Urothelium cell line (cell line): ENCODE results near the gene OPTC.

Experiments used
- DNase-seq: peaks from one replicate; pipeline ENCODE4 v3.0.0; 2011; ENCODE audit warnings: low spot score, mixed read lengths
- FAIRE-seq: peaks from 2 replicates; lab custom pipeline; 2011; peaks lifted over from hg19 to GRCh38; lab: Jason Lieb, UNC

Gene OPTC

DNA sequence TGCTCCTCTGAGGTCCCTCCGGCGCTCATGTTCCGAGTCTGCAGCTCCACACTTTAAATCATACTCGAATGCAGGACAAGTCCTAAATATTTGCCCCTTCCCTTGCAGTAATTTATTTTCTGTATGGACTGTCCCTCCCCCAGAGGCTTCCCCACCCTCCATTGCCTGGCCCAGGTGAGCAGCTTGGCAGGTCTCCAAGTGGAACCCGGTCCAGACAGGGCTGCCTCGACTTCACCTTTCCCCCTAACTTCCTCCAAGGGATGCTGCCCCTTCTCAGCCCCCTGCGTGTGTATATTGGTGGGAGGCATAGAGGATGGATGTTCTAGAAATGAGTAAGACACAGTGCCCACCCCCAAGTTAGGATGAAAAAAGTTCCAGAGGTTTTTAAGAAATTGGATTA is 5.4 kb upstream of the OPTC start:
- FAIRE-seq: no peak
- no peak for DNase-seq

DNA sequence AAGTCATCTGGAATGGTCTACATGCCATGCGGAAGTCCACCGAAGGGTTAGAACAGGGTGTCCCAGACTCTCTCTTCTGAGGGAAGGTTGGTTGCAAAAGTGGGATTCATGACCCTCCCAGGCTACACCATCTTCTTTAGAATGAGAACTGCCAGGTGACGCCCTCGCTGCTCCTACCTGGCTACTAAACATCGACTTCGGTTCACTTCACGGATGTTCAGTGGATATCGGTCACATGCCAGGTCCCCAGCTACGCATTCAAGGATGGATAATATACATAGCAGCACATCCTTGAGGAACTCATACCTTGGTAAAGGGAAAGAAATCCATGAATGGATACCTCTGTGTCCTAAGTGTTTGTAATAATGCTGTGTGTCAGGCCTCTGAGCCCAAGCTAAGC is 3.3 kb upstream of the OPTC start:
- FAIRE-seq (no peak), DNase-seq (no peak)

DNA sequence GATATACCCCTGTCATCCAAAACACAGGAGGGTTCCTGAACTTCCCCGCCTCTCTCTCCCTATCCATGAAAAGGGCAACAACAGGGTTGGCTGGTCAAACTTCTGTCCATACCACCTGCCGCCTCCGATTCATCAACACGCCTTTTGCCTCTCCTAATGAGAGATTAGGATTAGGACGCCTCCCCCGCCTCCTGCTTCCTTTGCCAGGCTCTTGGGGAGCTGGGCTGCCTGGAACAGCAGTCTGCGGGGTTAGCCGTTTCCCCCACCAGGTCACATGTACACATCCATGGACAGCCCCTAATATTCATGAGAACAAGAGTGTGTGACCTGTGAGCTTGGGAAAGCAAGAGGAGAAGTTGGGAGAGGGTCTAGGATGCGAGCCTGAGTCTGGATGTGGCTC is 2.3 kb upstream of the OPTC start:
- FAIRE-seq: no peak

DNA sequence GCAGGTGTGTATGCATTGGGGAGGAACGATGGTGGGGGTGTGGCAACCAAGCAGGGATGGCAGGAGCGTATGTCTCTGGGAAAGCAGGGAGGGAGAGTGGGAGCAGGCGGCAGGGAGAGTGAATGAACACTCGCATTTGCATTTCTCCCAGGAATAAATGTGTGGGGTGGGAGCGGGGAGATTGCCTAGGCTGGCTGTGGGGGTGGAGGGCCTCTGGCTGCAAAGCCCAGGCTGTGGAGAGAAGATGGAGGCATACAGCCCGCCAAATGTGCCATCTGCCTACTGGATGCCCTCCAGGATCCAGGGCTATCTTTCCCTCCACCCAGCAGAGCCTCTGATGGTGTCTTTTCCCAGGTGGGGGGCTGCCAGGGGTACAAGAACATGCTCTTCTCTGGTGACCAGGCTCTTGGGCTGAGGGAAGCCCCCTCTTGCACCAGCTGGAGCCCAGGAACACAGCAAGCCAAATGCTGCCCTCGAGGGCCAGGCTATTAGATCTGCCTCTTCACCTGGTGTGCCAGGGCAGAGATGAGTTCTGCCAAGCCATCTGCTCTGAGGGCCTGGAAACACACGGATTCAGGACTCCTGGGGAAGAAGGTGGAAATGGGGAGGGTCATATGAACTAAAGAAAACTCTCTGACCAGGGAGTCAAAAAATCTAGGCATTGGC is 1.7 kb upstream of the OPTC start:
- DNase-seq: no peak
- FAIRE-seq: no peak

More for the DNA sequence above, 2.3 kb upstream of the OPTC start:
- no peak for DNase-seq

DNA sequence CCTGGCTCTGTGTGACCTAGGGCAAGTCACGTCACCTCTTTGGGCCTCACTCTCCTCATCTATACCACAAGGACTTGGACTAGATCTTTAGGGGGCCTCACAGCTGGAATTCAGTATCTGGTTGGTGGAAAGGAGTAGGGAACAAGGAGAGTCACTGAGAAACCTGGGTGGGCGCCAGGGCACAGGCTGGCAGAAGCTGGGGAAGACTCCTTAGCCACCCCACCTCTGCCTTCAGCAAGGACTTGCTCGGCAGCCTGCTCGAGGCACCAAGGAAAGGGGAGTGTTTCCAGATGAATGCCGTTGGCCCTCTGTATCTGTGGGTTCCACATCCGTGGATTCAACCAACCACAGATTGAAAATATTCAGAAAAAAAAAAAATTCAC is 1.2 kb upstream of the OPTC start:
- FAIRE-seq (no peak), DNase-seq (no peak)

DNA sequence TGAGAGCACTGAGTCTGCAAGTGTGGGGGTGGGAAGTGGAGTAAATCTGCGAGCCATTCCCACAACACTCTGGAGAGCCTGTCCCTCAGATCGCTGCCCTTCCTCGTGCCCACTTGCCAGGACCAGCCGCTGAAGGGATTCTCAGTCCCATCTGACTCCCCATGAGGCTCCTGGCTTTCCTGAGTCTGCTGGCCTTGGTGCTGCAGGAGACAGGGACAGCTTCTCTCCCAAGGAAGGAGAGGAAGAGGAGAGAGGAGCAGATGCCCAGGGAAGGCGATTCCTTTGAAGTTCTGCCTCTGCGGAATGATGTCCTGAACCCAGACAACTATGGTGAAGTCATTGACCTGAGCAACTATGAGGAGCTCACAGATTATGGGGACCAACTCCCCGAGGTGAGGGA is 1.9 kb downstream of the OPTC start:
- no peak for FAIRE-seq
- DNase-seq: no peak

DNA sequence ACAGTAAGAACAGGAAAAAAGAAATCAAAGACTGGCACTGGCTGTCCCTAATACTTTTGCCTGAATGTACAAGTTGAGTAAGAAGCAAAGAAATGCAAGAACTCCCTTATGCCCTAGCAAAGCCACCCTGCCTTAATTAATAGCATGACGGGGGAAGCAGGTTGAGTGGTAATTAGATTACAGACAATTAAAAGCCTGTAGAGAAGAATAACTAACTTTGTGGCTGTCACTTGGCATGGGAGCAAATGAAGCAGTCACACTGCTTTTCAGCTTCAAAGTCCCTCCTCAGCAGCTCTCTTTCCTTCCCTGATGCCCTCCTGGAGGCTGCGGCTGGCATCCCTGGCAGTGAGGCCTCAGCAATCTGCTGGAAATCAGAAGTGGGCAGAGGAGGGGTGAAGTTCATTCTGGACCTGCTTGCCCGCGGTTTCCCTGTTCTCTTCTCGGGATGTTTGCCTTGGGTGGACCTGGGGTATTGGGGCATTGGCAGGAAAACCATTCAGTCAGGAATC is 3.4 kb downstream of the OPTC start:
- DNase-seq: no peak
- FAIRE-seq: no peak

DNA sequence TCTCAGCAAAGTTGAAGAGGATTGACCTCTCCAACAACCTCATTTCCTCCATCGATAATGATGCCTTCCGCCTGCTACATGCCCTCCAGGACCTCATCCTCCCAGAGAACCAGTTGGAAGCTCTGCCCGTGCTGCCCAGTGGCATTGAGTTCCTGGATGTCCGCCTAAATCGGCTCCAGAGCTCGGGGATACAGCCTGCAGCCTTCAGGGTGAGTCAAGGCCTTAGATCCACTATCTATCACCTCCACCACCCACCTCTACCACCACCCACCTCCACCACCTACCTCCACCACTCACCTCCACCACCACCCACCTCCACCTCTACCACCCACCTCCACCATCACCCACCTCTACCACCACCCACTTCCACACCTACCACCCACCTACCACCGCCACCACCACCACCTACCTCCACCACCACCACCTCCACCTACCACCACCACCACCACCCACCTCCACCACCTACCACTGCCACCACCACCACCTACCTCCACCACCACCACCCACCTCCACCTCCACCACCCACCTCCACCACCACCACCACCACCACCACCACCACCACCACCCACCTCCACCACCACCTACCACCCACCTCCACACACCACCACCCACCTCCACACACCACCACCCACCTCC is 5.8 kb downstream of the OPTC start:
- FAIRE-seq (peak; percentile 97), DNase-seq (no peak)

DNA sequence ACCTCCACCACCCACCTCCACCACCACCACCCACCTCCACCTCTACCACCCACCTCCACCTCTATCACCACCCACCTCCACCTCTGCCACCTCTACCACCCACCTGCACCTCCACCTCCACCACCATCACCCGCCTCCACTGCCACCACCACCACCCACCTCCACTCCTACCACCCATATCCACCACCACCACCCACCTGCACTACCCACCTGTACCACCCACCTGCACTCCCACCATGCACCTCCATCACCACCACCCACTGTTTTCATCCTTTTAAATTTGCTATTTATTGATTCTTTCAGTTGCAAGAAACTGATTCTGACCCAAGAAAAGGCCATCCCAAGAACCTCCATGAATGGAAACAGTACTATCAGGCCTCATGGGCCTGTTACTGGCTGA is 6.3 kb downstream of the OPTC start:
- DNase-seq: no peak
- no peak for FAIRE-seq

DNA sequence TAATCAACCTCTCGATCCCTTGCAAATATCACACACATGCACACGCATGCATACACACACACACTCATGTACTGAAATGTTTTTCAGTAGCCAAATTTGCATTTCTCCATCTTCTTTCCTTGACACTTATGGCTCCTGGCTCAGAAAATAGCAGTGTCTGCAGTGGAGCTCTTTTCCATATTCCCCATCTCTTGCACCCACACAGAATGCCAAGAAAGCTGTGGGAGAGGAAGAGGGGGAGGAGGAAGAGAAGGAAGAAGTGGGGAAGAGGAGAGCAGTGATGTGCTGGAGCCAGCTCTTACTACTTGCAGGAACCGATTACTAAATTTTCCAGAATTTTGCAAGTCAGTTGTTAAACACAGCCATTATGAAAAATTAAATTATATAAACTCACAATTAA is 9.9 kb downstream of the OPTC start:
- FAIRE-seq: no peak

DNA sequence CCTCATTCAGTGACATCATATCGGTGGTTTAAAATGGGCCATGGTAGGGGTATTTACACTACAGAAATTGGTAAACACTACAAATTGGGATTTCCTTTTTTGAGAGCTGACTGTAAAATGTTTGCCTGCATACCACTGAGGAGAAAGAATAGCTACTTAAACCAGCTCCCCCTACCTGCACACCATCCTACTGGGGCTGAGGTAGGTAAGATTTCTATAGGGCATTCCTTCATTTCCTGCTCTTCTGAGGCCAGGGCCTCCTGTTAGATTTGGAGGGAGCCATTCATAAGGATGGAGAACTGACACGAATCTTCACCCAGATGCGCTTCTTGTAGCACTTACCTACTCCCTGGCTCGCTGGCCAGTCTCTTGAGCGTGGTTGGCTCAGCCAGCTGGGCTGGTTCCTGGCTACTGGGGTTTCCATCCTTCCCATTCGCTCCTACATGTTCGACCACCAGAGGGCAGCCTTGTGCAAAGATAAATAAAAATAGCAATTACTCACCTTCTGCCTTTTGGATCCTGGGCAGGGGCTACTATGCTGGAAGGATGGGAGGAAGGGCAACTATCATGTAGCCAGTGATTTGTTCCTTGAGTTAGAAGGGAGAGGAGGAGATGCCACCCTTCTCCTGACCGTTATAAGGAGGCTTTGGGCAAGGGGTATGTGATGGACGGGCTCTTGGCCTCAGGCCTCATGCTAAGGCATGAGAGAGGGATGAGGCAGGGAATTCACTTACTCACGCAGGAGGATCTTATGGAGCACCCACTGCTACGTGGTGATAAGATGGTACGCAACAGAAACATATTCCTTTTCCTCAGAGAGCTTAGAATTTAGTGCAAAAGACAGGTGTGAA is 10.7 kb downstream of the OPTC start:
- peak; percentile 35 for FAIRE-seq

More for the DNA sequence above, 9.9 kb downstream of the OPTC start:
- DNase-seq: no peak

DNA sequence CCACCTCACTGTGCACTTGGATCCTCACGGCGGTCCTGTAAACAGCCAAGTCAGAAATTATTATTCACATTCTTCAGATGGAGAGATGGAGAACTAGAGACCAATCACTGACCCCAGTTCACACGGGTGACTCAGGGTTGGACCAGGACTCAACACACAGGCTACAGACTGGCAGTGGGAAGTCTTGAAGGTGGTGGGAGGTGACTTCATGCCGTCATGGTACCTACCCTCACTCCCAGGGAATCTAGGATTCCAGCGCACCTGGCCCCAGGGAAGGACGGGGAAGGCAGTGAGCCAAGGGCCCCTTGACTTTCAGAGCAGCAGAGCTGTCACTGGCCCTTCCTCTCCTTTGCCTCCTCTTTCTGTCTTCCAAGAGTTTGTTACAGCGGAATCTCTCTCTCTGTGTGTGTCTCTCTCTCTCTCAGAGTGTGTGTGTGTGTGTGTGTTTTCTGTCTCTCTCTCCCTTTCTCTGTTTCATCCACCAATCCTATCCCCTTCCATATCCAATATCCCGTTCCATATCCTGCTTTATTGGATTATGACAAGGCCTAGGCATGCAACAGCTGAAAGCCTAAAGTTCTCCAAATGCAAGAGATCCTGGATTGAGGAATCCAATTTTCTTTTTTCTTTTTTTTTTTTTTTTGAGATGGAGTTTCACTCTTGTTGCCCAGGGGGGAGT is 11.7 kb downstream of the OPTC start:
- FAIRE-seq: no peak
- DNase-seq: no peak

More for the DNA sequence above, 10.7 kb downstream of the OPTC start:
- peak; percentile 80 for DNase-seq

DNA sequence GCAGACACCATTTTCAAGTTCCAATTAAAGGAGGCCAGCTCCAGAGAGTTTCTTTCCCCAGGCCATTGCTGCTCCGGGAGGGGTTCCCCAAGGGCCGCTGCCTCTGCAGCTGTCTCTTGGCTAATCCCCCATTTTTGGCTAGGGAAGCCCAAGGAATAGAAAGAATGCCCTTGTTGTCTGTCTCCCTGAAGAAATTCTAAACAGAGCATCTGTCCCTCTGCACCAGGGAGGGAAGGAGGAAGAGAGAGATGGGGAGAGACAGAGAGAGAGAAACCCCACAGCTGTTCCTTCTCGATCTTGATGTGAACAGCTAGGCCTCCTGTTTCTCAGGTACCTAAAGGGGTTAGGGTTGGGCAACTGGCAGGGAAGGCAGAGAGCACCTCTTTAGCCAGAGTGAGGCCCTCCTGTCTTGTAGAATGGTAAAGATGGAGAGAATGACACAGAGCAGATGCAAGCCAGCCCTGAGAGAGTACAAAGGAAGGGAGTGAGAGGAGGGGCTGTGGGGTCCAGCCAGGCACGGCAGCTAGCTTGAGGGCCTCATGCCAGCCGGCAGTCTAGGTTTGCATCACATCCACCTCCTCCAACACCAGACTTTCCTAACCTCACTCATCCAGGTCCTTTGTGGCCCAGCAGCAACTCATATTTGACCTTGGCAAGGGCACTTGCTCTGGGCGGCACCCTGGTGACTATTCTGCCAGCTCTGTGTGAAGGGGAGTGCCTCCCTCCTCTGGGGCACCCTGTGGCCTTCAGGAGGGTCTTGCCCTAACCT is 13.1 kb downstream of the OPTC start:
- no peak for DNase-seq

DNA sequence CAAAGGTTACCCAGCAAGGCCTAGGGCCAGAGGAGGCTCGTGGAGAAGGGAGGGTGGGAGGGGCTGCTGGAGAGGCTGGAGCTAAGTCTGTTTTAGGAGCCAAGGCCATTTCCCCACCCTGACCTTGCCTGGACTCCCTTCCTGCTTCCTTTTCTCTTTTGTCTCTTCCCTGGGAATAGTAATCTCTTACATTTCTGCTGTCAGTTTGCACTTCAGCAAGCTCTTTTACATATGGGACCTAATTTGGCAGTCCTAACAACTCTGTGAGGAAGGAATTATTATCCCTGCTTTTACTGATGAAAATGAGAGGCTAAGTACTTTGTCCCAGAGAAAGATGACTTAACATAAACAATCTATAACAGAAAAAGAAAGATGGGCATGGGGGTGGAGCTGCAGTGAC is 13.8 kb downstream of the OPTC start:
- FAIRE-seq: no peak
- no peak for DNase-seq

More for the DNA sequence above, 13.1 kb downstream of the OPTC start:
- no peak for FAIRE-seq

DNA sequence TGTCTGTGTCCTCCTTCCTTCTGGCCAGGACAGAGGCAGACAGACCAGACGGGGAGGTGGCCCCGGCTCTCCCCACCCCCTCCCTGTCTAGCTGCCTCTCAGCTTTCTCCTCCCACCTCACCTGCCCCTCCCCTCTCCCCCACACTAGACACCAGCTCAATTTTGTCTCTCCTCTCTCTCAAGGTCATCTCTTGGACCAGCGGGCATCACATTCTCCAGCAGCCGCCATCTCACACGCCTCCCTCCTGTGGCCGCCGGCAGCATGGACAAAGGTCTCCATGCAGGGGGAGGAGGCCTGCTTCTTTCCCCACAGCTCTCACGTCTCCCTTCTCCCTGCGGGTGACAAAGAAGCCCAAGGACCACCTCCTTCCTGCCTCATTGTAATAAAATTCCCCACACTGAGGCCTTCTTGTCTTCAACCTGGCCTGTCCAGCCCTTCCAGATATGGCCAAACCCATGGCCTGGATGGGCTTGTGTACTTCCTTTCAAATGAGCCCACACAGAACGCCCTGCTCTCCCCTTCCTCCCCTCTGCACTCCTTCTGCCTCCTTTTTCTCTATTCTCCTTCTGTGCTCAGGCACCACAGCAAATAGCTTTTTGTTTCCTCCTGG is 14.6 kb downstream of the OPTC start:
- FAIRE-seq (no peak), DNase-seq (no peak)

DNA sequence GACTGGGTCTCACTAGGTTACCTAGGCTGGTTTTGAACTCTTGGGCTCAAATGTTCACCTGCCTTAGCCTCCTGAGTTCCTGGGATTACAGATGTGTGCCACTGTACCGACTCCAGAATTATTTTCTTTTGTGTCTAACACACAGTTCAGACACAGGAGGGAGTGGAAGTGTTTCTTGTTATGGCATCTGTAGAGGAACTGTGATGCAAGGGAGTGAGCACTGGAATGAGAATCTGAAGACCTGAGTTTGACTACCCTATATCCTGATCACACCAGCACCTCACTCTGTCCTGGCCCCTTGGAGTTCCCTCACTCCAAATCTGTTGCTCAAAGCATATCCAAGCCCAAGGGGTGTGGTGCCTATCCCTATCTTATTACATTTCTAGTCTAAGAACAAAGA is 15.2 kb downstream of the OPTC start:
- DNase-seq (no peak), FAIRE-seq (no peak)

DNA sequence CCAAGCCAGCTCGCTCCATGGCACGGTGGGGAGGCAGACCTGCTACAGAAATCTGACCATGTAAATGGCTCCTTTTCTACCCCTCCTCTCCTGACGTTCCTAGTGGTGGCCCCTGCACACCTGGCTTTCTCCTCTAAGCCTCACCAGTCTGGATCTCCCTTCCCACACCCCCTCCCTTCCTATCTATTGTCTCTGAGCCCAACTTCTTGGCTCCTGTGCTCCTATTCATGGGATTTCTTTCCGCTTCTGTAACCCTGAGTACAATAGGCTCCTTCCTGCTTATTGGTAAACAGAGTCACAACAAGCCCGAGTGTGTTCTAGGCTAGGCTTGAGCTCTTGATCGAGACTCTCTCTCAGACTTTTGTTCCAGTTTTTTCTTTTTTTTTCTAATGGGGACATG is 17.6 kb downstream of the OPTC start:
- no peak for FAIRE-seq
- DNase-seq: no peak

DNA sequence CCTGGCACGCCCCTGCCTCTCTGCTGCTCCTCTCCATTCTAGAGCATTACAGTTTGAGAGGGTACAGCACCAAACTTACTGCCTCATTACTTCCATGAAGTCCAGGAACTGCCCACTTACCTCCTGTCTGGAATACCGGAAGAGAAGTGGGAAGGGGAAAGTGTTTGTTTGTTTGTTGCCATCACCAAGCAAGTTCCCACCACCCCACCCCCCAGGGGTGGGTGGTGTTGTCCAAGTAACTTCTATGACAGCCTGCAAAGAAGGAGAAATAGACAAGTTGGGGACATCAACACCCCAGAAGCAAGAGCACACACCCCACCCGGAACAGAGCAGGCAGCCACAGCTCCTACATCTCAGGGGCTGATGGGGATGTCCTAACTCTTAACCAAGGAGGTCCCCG is 18.0 kb downstream of the OPTC start:
- FAIRE-seq: no peak
- no peak for DNase-seq

DNA sequence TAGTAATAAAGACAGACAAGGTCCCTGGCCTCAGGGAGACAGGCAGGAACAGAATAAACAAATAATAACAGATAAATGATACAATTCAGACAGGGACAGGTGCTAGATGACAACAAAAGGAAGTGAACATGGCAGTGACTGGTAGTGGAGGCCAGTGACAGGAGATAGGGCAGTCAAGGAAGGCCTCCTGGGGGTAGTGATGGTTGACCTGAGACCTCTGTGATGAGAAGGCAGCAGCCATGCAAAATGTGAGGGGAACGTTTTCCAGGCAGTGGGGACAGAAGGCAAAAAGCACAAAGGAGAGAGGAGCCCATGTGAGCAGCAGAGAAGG is 18.5 kb downstream of the OPTC start:
- FAIRE-seq (no peak), DNase-seq (no peak)
